Femur (tissue), 1 donor: ENCODE measurements around the gene SOS2.

ENCODE experiments used
- DNase-seq: peaks from one replicate; pipeline ENCODE4 v3.0.0-alpha.2; 2017

SOS2 gene

DNA sequence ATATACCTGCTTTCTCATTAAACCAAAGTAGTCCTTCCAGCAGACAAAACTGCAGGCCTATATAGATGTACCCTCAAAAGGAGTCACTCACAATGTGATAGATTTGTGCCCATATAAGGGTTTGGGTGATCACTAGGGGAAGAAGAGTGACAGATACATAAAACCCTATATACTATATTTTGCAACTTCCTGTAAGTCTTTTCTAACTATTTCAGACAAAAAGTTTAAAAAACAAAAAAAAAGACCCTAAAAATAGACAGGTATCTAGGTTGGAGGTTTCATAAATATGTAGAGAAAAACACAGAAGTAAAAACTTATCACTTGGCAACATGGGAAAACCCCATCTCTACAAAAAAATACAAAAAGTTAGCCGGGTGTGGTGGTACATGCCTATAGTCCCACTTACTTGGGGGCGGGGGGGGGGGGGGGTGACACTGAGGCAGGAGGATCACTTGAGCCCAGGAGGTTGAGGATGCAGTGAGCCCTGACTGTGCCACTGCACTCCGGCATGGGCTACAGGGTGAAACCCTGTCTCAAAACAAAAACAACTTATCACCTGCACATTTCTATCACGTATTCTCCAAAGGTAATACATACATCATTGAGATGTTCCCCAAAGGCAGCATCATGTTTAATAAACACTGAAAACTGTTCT is 117.9 kb downstream of the SOS2 start:
- DNase-seq = no peak

DNA sequence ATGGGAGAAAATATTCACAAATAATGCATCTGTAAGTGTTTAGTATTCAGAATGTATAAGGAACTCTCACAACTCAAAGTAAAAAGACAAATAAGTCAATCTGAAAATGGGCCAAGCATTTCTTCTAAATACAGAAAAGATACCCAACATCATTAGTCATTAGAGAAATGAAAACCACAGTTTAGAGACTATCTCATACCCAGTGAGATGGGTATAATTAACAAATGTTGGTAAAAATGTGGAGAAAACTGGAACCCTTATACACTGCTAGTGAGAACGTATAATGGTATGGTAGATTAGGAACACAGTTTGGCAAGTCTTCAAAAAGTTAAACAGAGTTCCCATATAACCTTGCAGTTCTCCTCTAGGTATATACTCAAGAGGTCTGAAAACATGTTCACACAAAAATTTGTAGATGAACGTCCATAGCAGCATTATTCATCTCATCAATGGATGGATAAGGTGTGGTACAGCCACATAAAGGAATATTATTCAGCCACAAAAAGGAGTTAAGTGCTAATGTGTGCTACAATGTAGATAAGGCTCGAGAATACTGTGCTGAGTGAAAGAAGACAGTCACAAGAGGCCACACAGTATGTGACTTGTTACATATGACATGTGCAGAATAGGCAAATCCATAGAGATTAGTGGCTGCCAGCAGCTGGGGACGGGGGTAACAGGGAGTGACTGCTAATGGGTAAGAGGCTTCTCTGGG is 120.9 kb downstream of the SOS2 start:
- no peak for DNase-seq

DNA sequence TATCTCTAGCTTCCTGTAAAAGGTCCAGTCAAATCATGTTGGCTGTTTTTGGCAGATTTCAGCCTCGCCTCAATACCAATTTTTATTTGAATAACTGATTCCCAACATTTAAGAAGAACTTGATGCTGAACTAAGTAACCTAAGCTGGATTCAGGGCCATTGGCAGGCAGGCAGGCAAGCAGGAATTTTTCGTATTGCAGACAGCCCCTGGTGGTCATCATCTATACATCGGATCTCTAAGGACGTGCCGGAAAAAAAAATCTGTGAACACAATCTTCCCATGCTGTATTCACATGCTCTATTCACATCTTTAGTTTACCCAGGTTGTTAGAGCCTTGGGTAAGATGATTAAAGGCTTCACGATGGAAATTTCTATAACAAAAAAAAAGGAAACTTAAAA is 122.0 kb downstream of the SOS2 start:
- DNase-seq = no peak

DNA sequence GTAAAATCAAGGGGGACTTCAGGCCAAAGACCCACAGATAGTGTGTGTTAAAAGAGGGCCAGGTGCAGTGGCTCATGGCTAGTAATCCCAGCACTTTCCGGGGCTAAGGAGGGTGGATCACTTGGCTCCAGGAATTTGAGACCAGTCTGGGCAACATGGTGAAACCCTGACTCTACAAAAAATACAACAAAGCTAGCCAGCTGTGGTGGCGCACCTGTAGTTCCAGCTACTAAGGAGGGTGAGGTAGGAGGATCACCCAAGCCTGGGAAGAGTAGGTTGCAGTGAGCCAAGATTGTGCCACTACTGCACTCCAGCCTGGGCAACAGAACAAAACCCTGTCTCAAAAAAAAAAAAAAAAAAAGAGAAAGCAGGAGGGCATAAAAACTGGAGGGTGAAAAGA is 123.5 kb downstream of the SOS2 start:
- no peak for DNase-seq

DNA sequence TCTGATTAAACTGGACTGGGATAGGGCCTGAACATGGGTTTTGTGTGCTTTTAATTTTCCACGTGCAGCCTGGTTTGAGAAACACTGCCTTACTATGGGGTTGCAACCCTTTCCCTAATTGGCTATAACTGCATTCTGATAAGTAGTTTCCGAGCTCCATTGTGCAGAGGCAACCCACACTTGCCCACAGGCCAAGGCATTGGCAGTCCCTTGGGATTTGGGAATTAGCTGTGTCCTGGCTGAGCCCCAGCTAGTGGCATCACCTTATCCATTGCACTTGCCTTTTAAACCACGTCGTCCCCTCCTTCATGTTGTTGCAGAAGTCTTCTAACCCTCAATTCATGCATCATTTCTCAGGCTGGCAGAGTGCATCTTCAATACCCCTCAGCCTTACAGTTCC is 125.2 kb downstream of the SOS2 start:
- DNase-seq = no peak

DNA sequence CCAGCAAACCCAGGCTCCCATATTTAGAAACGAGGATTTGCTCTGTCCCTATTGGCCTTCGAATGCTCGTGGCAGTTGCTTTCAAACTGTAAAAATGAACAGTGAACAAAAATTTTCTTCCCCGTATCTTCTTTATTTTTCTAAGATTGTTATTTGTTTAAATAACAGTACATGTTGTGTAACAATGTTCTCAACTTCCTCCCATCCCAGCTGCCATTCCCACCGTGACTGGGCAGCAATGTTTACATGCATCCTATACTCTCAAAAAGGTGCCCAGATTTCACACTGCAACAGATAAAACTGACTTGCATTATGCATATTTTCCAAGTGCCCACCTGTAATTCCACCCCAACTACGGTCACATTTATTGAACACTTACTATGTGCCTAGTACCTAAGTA is 127.8 kb downstream of the SOS2 start:
- DNase-seq = no peak

DNA sequence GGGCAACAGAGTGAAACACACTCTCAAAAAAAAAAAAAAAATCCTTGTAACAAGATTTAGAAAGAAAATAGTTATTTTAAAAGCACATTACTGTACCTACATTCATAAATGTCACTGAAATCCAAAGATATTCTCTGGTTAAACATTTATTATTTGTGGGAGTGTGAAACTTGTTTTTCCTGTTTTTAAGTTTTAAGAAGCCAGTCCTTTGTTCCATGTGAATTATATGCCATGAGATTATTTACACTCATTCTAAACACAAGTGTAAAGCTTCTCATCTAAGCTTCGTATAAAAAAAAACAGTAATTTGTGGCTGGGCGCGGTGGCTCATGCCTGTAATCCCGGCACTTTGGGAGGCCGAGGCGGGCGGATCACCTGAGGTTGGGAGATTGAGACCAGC is 130.0 kb downstream of the SOS2 start:
- DNase-seq = no peak

DNA sequence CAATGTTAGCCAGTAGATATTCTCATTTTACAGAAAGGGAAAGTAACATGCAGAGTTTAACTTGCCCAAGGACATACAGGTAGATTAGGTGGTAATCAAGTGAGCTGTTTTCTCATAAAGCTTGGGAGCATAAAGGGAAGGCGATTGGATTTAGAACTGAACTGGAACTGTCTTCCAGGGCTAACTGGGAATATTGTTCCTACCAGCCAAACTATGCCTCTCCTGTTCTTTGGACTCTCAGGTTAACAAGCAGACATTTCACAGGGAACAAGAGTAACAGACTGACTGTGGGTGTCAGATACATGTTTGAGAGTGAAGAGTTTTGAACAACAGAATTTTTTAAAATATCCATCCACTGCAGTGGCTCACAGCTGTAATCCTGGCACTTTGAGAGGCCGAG is 130.6 kb downstream of the SOS2 start:
- DNase-seq = no peak

DNA sequence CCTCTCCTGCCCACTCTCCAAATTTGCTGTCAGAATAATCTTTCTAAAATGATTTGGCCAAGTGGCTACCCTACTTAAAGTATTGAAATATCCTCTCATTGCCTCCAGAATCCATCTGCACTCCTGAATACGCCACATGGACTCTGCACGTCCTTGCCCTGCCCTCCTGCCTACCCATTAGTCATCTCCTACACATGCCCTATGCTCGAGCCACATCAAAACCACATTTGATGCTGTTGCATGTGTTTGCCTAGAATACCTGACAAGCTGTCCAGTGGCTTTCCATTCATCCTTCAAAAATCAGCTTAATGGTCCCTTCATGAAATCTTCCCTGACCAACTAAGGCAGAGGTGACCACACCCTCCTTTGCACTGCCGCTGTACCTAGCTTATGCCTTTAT is 132.0 kb downstream of the SOS2 start:
- DNase-seq = no peak

DNA sequence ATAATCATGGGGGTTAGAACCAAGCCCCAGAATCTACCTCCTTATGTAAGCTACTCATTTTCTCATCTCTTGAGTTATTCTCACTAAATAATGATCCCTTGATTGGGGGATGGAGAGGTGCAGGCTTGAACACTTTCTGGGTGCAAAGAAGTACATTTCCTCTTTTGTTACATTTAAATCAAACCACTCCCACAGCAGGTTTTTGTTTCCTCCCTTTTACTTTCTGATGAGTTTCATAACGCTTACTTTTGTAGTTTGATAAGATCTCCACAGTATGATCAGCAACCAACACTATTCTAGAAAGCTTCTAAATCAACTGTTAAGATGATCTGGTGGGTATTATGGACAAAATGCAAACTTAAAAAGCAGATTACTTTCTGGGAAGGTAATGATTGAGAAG is 135.5 kb downstream of the SOS2 start:
- DNase-seq = no peak

DNA sequence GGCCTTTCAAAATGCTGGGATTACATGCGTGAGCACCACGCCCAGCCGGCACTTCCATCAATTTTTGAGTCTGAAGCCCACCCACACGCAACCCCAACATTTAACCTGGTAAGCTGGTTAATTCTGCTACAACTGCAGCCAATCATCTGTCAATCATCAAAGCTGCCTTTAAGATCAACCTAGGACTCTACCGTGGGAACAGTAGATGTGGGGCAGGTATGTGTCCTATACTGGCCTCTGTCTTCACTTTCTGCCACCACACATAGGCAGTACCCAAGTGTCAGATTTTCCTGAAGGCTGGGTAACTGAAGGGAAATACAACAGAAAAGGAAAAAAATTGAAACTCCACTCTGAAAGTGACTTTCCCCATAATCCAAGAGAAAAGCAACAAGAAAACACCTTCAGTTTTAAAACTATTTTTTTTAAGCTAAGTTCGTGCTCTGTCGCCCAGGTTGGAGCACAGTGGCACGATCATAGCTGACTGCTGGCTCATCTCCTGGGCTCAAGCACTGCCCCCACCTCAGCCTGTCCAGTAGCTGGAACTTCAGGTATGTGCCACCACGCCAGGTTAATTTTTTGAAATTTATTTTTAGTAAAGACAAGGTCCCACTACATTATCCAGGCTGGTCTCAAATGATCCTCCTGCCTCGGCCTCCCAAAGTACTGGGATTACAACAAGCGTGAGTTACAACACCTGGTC is 137.2 kb downstream of the SOS2 start:
- DNase-seq = no peak

DNA sequence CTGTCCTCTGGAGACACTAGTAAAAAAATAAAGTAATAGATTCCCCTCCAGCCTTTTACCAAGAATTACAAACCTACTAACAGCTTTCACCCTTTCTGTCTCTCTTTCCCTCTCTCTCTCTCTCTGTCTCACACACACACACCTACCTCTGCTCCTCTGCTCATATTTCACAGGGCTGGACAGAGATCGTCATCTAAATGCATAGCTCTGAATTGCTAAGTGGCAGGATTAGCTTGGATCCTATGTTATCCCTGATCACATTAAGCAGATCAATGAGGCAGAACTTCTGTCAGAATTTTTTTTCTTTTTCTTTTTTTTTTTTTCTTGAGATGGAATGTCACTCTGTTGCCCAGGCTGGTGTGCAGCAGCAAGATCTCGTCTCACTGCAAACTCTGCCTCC is 137.9 kb downstream of the SOS2 start:
- DNase-seq = no peak

DNA sequence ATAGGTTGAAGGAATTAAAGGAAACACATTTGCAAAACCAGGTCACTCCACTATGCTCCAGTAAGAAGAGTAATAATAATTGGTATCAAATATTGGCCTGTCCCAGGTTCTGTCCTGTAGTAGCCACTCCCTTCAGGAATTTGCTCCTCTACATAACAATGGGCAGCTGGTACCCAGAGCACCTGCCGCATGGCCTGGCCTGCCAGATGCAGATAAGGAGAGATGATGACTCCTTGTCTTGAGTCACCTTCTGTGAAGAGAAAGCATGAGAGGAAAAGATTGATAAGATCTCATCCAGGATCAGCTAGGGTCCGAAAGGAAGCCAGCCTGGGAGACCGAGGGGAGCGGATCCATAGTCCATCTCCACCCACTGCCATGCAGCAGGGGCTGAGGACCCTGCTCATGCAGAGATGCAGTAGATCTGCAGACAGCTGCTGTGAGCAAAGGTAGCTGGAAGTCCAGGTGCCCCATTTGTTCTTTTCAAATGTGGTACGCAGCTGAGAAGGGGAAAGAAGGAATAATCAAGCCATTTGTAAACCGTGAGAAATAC is 139.3 kb downstream of the SOS2 start:
- DNase-seq = no peak

DNA sequence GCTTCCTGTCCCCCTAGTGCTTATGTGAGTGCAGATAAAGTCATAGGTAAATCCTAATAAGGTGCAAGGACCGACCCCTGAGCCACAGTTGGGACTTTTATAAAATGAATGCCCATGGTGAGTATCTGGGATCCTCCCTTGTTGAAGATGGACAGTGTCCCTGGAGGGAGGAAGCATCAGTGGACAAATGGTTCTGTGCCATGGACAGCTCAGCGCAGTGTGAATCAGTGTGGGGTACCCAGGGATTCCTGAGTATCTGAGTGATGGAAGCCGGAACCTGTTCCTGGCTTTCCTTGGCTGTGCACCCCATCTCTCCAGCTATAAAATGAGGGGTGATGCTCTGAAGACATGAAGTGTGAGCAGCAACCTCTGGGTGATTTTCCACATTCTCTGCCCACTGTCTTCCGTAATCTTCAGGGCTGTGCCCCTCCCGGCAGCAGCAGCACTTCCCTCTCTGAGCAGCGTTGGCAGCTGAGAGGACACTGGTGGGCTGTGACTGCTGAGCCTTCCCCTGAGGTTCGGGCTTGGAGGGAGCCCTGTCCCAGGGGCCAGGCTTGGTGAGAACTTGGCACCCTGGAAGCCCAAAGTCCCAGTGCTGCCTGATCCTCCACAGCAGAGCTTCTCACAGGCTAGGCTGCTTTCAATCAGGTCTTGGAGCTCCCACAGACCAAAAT is 140.0 kb downstream of the SOS2 start:
- no peak for DNase-seq

DNA sequence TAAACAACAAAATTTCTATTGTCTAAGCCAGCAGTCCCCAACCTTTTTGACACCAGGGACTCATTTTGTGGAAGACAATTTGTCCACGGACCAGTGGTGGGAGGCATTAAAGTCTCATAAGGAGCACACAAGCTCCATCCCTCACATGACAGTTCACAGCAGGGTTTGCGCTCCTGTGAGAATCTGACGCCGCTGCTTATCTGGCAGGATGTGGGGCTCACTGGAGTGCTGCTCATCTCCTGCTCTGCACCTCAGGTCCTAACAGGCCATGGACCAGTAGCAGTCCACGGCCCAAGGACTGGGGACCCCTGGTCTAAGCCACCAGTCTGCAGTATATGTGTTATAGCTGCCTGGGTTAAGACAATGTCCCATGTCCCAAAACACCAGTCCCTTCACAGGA is 142.2 kb downstream of the SOS2 start:
- no peak for DNase-seq

DNA sequence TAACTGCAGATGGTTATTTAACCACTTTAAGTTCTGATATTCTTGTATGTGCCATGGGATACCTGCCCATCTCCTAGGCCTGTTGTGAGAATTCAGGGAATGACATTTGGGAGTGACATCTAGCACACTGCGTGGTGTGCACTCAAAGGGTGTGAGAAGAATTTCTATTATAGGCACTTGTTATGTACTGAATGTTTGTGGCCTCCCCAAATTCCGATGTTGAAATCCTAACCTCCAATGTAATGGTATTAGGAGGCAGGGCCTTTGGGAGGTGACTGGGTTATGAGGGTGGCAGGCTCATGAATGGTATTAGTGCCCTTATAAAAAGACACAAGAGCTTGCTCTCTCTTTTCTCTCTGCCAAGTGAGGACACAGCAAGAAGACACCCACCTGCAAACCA is 142.6 kb downstream of the SOS2 start:
- no peak for DNase-seq

DNA sequence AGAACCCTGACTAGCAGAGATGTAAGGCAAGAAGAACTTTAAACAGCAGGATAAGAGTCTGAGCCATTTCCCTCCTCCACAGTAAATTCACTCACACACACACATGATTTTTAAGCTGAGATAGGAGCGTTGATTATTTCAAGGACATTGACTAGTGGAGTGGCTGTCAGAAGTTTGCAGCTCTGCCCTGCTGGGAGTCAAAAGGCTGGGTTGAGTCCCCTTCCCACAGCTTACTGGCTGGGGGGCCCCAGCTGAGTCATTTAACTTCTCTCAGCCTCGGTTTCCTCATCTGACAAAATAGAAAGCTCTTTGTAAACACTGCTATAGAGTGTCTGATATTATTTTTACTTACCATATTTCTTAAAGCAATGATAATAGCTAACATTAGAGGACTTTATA is 143.3 kb downstream of the SOS2 start:
- DNase-seq = no peak

DNA sequence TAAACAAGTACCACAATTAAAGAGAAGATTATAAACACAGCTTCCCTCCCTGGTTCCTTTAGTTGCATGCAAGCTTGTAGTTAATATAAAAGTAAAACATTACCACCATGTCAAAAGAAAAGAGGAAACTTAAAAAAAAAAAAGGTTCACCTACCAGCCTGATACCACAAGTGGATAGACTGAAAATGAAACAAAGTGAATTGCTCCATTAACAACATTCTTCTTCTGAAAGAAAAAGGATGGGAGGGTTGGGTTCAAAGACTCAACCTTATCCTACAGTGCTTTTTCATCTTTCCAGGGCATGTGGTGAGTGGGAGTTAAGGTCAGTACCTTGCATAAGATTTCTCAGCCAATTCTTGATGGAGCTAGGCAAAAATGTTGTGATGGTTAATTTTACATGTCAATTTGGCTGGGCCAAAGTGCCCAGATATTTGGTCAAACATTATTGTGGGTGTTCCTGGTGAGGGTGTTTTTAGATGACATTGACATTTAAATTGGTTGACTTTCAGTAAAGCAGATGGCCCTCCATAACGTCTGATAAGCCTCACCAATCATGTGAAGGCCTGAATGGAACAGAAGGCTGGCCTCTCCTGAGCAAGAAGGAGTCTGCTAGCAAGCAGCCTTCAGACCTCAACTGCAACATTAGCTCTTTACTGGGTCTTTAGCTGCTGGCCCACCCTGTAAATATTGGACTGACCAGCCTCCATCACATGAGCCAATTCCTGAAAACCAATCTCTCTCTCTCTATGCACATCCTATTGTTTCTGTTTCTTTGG is 143.8 kb downstream of the SOS2 start:
- no peak for DNase-seq

DNA sequence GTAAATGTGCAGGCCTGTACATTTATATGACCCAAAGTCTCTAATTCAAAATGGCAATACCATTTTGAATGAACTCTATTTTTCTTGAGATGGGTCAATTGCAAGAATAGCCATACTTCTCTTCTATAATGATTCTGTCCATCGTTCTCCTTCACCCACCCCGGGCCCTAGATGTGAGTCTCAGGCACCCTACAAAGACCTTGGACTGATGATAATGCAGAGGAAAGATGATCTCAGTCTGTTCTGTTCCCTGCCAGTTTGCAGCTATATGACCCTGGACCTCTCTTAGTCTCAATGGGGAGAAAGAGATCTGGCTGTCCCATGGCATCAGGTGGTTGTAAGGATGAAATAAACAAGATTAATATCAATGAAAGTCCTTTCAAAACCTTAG is 145.1 kb downstream of the SOS2 start:
- no peak for DNase-seq

DNA sequence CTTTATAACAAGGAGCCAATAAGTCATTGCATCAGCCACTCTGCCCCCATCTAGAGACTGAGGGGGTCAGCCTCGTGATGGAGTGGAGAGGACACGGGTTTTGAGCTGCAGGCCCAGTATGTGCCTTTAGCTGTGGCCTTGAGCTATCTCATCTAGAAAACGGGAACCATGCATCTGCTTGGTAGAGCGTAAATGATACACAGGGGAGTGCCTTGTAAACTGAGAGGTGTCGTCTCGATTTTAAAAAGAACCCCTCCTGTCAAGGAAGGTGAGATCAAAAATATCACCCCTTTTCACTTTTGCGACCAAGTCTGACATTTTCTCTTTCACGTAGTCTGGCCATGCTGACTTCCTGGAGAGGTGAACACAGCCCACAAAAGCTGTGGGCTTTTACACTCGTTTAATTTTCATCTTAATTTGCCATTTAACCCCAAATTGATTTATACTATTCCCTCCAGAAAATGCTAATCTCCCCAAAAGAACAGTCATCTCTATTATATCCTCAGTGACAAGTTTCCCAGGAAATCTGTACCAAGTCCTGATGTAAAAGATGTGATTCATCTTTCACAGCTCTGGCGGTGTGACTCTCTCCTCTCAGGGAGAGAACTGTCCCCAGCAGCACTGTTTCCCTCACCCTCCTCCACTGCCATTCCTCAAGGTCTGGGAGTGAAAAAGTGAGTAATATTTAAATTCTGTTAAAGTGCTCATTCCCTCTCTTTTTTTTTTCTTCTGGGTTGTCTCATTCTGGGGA is 145.6 kb downstream of the SOS2 start:
- no peak for DNase-seq

DNA sequence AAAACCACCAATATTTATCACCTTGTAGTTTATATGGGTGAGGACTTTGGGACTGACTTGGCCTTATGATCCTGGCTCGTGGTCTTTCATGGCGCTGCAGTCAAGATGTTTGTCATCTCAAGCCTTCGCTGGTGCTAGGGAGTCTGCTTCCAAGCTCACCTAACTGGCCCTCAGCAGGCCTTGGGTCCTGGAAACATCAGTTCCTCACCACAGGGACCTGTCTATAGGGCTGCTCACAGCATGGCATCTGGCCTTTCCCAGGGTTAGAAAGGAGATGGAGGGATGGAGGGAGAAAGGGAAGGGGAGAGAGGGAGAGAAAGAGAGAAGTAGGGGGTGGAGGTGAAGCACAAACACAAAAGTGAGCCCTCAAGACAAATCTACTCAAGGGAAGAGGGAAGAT is 146.7 kb downstream of the SOS2 start:
- no peak for DNase-seq
